GM12892 (cell line): ENCODE measurements around the gene LDHA. TPM values are rescaled to one million over a fixed set of nuclear protein-coding genes. Genes with fewer than 3 reads are reported as not detected.

Experiments used
- DNase-seq: peaks from one replicate; pipeline ENCODE4 v3.0.0; 2011; ENCODE audit not compliant: insufficient read length
- FAIRE-seq: peaks from 2 replicates; lab custom pipeline; 2011; peaks lifted over from hg19 to GRCh38; lab: Jason Lieb, UNC
- POLR2A ChIP-seq: IDR thresholded peaks from 2 replicates; pipeline ENCODE4 v1.6.1; 2011; ENCODE audit warnings: low read depth, low read length, control low read depth
- POLR2AphosphoS5 ChIP-seq: IDR thresholded peaks from 2 replicates; pipeline ENCODE4 v1.6.1; 2011; ENCODE audit warnings: low read depth, low read length, control low read depth
- TAF1 ChIP-seq: IDR thresholded peaks from 2 replicates; pipeline ENCODE4 v1.6.1; 2011; ENCODE audit warnings: low read depth, mild to moderate bottlenecking, control low read depth, low read length, borderline replicate concordance
- polyA plus RNA-seq: library from polyadenylated mRNA; unstranded; fragments of >200 nt; gene quantifications from one replicate; pipeline ENCODE4 v1.2.1, GENCODE V29; 2012; ENCODE audit warnings: missing spikeins, inconsistent platforms; ENCODE audit not compliant: missing spikeins

The LDHA gene
- 2,407 TPM for polyA plus RNA-seq

- peak; percentile 95 for DNase-seq
- TF ChIP-seq TAF1 (peak; percentile 76), POLR2AphosphoS5 (peak; percentile 99), POLR2A (peak; percentile 100)
- FAIRE-seq: peak; percentile 98
Measured at GRCh38 chr11:18394275-18394927, at the start of gene LDHA. Gene LDHA (plus strand): TSS chr11:18394563. CDS start chr11:18396843, 2,280 bp downstream.

- TF ChIP-seq POLR2AphosphoS5 (no peak), POLR2A (no peak), TAF1 (no peak)
- no peak for DNase-seq
- no peak for FAIRE-seq
Measured at GRCh38 chr11:18347471-18348125, 46.8 kb upstream of the LDHA start.

- no peak for FAIRE-seq
- TF ChIP-seq TAF1 (no peak), POLR2A (no peak)
- DNase-seq: no peak
Measured at GRCh38 chr11:18352581-18352980, 41.8 kb upstream of the LDHA start.

- no peak for DNase-seq
- no peak for FAIRE-seq
- TF ChIP-seq POLR2AphosphoS5: no peak
- no peak for TF ChIP-seq POLR2A
- no peak for TF ChIP-seq TAF1
Measured at GRCh38 chr11:18358646-18359045, 35.7 kb upstream of the LDHA start.

- TF ChIP-seq POLR2A (no peak), TAF1 (no peak), POLR2AphosphoS5 (no peak)
- no peak for DNase-seq
- FAIRE-seq: no peak
Measured at GRCh38 chr11:18361154-18361553, 33.2 kb upstream of the LDHA start.

GRCh38 chr11:18364495-18365073, 29.8 kb upstream of the LDHA start:
- TF ChIP-seq TAF1 (no peak), POLR2AphosphoS5 (no peak), POLR2A (no peak)
- DNase-seq: no peak
- FAIRE-seq: no peak

- DNase-seq: no peak
- TF ChIP-seq POLR2AphosphoS5 (no peak), TAF1 (no peak), POLR2A (no peak)
- no peak for FAIRE-seq
Measured at GRCh38 chr11:18365741-18366140, 28.6 kb upstream of the LDHA start.

- DNase-seq (no peak), FAIRE-seq (no peak)
- no peak for TF ChIP-seq POLR2A
- no peak for TF ChIP-seq TAF1
Measured at GRCh38 chr11:18366286-18366685, 28.1 kb upstream of the LDHA start.

GRCh38 chr11:18367431-18367830, 26.9 kb upstream of the LDHA start:
- FAIRE-seq: no peak
- DNase-seq: no peak
- TF ChIP-seq TAF1 (no peak), POLR2AphosphoS5 (no peak), POLR2A (no peak)

- DNase-seq (no peak), FAIRE-seq (no peak)
- no peak for TF ChIP-seq POLR2A
- no peak for TF ChIP-seq POLR2AphosphoS5
- TF ChIP-seq TAF1: no peak
Measured at GRCh38 chr11:18368221-18368620, 26.1 kb upstream of the LDHA start.

- FAIRE-seq: no peak
- TF ChIP-seq TAF1 (no peak), POLR2A (no peak), POLR2AphosphoS5 (no peak)
- DNase-seq: no peak
Measured at GRCh38 chr11:18369398-18369797, 25.0 kb upstream of the LDHA start.
